Cardiac muscle cell (in vitro differentiated cells and primary cell): ENCODE data around the gene ALDH1A1. TPM values are rescaled to one million over a fixed set of nuclear protein-coding genes. Genes with fewer than 3 reads are reported as not detected.

Experiments
- DNase-seq, 2 donors: peaks; one replicate each; pipeline versions ENCODE4 v3.0.0 to v3.0.0-alpha.2; 2010 to 2017; ENCODE audit warnings: low read depth in 1 of 2, low spot score in 1 of 2
- H3K27ac ChIP-seq: fragments of 200-600 bp; sonication (generic); 2 replicates; pipeline ENCODE4 v1.5.1; 2016
- H3K27me3 ChIP-seq: fragments of 200-600 bp; sonication (generic); 2 replicates; pipeline ENCODE4 v1.6.0; 2016; ENCODE audit warnings: control low read depth
- H3K36me3 ChIP-seq: fragments of 200-600 bp; sonication (generic); 2 replicates; pipeline ENCODE4 v1.5.1; 2016; ENCODE audit warnings: control low read depth
- H3K4me1 ChIP-seq: fragments of 200-600 bp; sonication (generic); 2 replicates; pipeline ENCODE4 v1.8.1; 2017; ENCODE audit warnings: low read depth, mild to moderate bottlenecking, mixed run types
- H3K4me3 ChIP-seq: fragments of 200-600 bp; sonication (generic); 2 replicates; pipeline ENCODE4 v1.5.1; 2016; ENCODE audit warnings: mild to moderate bottlenecking
- H3K9me3 ChIP-seq: fragments of 200-600 bp; sonication (generic); 2 replicates; pipeline ENCODE4 v1.5.1; 2017; ENCODE audit warnings: low read depth, mild to moderate bottlenecking, control low read depth
- CTCF ChIP-seq: IDR thresholded peaks from 2 replicates; pipeline ENCODE4 v1.5.1; 2012; ENCODE audit warnings: low read depth, mild to moderate bottlenecking, low read length
- polyA plus RNA-seq: library from polyadenylated mRNA; unstranded; fragments of >200 nt; fragmentation: Nextera tagmentation; extraction: Ambion mirVana; gene quantifications from 2 replicates; pipeline ENCODE4 v1.2.1, GENCODE V29; 2016
- total RNA-seq: library from RNA; depleted of rRNA; stranded (reverse); fragments of >200 nt; gene quantifications from 2 replicates; pipeline ENCODE4 v1.2.3, GENCODE V29; 2016

Gene ALDH1A1
- total RNA-seq (0.48 and 3.0 TPM in 2 replicates), polyA plus RNA-seq (1.1 and 1.6 TPM in 2 replicates)

- Histone ChIP-seq H3K9me3 (no peaks in the 10 kb centered on the region), H3K27ac (no peak within 1 kb of the TSS), H3K27me3 (no peaks in the 10 kb centered on the region), H3K36me3 (no peaks in the 10 kb centered on the region), H3K4me1 (no peaks in the 10 kb centered on the region), H3K4me3 (no peak within 1 kb of the TSS)
- TF ChIP-seq CTCF: no peak
- peak in 1 of 2 donors; percentile 39 for DNase-seq
Observed at GRCh38 chr9:72952914-72953313, at the start of gene ALDH1A1. Gene ALDH1A1, minus strand, starts transcription at chr9:72953053. Its CDS starts 53 bp downstream, at chr9:72953000.

DNA sequence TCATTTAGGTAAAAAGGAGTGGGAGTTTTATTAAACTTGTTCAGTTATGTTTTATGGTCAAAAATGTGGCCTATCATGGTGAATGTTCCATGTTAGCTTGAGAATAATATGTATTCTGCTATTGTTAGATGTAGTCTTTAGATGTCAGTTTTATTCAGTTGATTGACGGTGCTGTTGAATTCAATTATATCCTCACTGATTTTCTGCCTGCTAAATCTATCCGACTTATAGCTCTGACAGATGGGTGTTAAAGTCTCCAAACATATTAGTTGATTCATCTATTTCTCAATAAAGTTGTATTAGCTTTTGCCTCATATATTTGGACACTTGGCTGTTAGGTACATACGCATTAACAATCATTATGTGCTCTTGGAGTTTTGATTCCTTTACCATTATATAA lies 49.0 kb upstream of the ALDH1A1 start:
- Histone ChIP-seq H3K4me3 (no peak overlapping the region), H3K9me3 (no peaks in the 10 kb centered on the region), H3K27me3 (no peaks in the 10 kb centered on the region), H3K27ac (no peak overlapping the region), H3K36me3 (no peaks in the 10 kb centered on the region), H3K4me1 (no peaks in the 10 kb centered on the region)
- no peak for DNase-seq
- TF ChIP-seq CTCF: no peak

DNA sequence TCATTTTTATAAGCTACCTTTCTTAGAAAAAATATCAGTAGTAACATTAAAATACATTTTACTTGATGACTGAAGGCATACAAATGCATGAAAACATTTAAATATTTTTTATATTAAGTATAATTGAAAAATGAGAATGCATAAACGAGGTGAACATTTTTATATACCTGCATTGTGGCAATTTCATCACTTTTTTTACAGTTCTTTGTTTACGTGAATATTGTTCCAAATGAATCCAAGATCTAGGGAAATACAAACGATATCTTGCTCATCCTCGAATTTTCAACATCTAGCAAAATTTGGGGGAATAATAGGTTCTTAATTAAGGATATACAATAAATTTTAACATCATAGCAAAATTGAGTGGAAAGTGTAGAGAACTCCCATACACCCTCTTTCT lies 45.5 kb upstream of the ALDH1A1 start:
- no peaks in the 10 kb centered on the region for H3K27me3 ChIP-seq
- H3K9me3 ChIP-seq: no peaks in the 10 kb centered on the region
- no peak for DNase-seq
- no peak overlapping the region for H3K27ac ChIP-seq
- no peak overlapping the region for H3K4me3 ChIP-seq
- no peaks in the 10 kb centered on the region for H3K4me1 ChIP-seq
- no peak for TF ChIP-seq CTCF
- H3K36me3 ChIP-seq: no peaks in the 10 kb centered on the region

GRCh38 chr9:72997387-72997995 lies 44.6 kb upstream of the ALDH1A1 start:
- no peak for DNase-seq
- Histone ChIP-seq H3K27me3 (no peaks in the 10 kb centered on the region), H3K9me3 (no peaks in the 10 kb centered on the region), H3K36me3 (no peaks in the 10 kb centered on the region), H3K4me1 (no peaks in the 10 kb centered on the region), H3K4me3 (no peak overlapping the region), H3K27ac (no peak overlapping the region)
- no peak for TF ChIP-seq CTCF

GRCh38 chr9:72996684-72997314 lies 43.9 kb upstream of the ALDH1A1 start:
- Histone ChIP-seq H3K27me3 (no peaks in the 10 kb centered on the region), H3K4me3 (no peak overlapping the region), H3K27ac (no peak overlapping the region), H3K9me3 (no peaks in the 10 kb centered on the region), H3K4me1 (no peaks in the 10 kb centered on the region), H3K36me3 (no peaks in the 10 kb centered on the region)
- no peak for DNase-seq
- no peak for TF ChIP-seq CTCF
